ENCODE data around the gene SDF2.
"Not testable (repeated sequence)": the region's sequence is repeated elsewhere in the genome, so short reads cannot be mapped to it uniquely, and the experiment has no call there.

The SDF2 gene

DNA sequence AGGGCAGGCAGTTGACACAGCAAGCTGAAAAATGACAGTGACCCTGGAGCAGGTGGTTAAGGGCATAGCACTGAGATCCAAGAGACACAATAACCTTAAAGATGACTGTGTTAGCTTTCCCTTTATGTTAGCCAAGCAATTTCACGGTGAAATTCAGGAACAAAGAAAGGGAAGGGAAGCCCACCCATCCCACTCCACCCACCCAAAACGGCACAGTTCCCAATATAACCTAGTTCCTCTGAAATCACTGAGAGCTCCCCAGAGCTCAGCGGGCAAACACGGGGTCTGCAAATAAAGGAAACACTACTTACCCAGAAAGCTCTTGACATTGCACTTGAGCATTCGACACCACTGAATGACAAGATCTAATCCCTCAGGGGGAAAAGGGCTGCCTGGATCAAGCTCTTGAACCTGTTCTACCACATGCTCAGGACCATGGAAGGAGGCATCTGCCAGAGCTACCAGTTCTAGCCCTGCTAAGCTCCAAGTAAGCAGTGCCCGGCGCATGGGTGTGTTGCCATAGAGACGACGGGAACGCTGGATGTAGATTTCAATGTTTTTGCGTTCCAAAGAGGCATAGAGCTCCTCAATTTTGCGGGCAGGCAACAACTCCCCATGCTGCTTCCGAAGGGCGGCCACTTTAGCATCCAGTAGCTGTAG lies 27.4 kb downstream of the SDF2 start:
- no peak for DNase-seq (ENCODE audit: low read depth in 2 of 2)

DNA sequence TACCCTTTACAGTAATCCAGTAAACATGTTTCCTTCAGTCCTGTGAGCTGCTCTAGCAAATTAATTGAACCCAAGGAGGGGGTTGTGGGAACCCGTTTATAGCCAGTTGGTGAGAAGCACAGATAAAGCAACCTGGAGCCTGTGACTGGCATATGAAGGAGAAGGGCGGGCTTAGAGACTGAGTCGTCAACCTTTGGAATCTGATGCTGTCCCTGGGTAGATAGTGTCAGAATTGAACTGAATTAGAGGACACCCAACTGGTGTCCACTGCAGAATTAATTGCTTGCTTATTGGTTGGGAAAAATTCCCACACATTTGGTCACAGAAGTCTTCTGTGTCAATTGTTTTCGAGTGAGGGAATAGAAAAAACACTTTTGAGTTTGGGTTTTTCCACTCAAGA lies 34.9 kb downstream of the SDF2 start:
- no peak for DNase-seq (ENCODE audit: low read depth in 2 of 2)

DNA sequence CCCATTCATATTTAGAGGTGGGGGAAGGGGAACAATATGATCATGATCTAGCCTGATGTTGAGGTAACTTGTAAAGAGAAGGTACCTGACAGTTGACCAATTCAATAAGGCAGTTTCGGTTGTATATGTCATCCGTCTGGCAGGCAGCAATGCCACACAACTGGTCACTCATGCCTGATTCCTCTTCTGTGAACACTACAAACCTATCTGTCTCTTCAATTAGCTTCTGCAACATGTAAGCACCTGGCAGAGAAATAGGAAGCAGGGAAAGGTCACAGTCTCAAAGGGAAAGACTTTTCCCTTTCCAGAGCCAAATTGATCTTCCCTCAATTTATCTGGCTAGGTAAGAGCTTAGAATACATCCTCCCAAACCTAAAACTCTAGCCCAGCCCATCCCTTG lies 37.6 kb downstream of the SDF2 start:
- no peak for DNase-seq (ENCODE audit: low read depth in 2 of 2)

DNA sequence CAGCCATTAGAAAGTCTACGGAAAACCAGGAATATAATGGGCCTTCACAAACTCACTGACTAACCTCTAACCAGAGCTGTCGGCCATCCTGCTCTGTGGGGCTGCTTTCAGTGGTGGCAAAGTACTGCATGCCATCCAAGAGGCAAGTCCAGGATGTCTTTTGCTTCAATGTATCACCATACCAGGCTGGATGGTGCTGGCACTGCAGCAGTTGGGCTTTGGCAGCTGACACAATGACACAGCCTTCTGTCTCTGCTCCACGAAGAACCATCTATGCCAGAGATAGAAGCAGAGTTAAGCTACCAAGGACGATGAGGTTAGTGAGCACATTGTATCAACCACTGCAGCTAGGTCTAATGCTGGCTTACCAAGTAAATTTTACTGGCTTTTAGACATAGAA lies 38.0 kb downstream of the SDF2 start:
- DNase-seq (ENCODE audit: low read depth in 2 of 2) = no peak

DNA sequence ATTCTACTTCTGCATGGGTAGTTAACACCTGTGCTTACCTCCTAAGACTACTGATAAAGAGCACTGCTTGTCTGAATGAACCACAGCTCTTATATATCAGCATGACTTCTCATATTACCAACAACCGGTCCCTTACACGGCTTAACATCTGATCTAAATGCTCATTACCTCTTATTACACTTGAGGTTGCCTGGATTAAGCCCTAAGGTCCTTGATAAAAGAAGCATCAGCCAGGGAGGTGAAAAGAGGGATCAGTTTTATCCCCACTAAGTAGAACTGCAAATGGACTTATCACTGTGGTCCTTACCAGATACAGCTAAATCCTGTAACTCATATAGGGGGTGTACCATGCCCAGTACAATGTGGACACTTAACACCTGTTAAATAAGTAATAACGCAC lies 39.5 kb downstream of the SDF2 start:
- no peak for DNase-seq (ENCODE audit: low read depth in 2 of 2)

DNA sequence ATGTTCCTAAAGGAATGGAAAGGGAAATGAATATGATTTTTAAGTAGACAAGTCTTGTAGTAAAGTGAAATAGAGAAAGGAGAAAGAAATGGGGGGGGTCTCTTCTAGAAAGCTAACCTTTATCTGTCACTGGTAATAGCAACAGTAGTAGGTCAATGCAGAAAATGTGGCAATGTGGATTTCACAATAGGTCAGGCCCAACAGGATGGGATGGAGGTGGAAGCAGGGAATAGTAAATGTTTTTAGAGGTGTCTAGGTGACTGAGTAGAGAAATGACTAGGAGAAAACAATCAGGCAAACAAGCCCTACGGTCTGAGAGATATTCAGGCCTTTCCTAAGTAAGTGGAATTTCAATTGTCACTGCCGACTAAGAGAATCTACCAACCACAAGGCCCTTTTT lies 41.7 kb downstream of the SDF2 start:
- DNase-seq (ENCODE audit: low read depth in 2 of 2) = no peak

DNA sequence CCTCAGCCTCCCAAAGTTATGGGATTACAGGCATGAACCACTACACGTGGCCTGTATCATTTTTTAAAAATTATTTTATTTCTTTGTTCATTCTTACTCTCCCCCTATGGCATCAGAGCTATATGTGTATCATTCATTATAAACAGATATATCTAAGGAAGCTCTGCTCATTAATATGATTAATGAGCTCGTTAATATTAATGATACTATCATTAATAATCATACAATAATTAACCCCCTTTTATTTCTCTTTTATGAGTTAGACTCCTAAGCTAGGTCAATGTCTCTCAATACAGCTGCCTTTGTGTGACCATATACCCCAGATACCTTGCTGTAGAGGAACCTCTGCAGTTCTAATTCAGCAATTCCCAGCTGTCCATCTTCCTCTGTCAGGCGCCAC lies 43.2 kb downstream of the SDF2 start:
- DNase-seq (ENCODE audit: low read depth in 2 of 2) = no peak

DNA sequence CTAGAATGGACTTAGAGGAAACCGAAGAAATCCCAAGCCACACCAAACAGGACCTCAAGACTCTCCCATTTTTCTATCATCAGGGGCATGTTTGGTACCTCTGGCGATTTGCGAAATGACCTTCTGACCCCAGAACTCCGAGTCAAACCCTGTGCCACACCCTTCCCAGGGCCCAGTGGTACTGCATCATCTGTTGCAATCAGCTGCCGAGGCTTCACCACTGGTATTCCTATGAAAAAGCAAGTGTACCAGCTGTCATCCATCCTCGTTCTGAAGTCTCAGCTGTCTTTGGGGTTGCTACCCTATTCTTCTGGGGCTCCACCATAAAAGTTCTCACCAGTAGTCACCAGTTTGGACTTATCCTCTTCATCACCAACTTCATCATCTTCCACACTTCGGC lies 45.4 kb downstream of the SDF2 start:
- DNase-seq (ENCODE audit: low read depth in 2 of 2) = no peak

DNA sequence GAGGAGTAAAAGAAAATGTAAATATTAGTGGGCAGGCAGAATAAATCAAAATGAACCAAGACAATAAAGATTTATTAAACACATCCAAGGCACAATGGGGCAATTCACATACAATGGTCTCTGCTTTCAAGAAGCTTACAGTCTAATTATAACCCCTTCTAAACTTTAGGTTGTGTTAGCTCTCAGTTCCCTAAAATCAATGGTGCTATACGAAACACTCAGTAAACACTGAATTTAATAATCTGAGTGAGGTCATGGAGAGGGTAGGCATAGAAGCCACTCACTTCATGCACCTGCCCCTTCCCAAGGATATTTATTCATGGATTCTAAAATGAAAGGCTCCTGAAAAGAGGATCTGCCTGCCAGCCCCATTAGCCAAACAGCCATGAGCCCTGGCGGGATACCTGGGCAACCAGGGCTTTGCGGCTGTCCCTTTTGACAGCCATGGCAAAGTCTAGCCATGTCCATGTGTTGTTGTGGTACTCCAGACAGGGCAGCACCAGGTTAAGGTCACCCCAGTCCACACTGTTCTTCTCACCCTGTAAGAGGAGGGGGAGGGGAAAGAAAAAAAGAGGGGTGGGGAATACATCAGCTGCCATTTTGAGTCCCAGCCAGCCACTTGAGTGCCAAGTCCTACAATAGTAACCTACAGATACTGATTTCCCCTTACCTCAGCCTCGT lies 46.3 kb downstream of the SDF2 start:
- no peak for DNase-seq (ENCODE audit: low read depth in 2 of 2)

DNA sequence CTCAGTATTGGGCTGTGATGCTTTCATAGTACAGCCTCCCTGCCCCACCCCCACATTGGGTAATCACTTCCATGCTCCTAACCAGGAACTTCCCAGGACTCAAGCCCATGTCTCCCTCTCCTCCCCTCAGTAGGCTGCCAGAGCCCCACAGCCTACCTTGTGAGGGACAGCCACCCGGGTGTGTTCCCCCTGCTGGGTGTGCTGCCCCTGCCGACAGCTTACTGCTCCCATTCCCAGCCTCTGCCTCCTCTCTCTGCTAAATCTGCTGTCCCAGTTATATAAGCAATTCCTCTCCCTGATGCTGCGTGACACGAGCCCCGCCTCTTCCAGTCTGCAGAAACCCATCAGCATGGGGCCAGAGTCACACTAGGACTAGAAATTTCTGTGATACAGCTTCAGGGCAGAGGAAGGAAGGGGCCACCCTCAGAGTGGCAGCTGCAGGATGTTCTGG lies 47.8 kb downstream of the SDF2 start, which contains the start of gene RSKR:
Gene RSKR, minus strand, starts transcription at position 255 of the 451 bp plus-strand sequence. Its CDS starts 24 bp downstream, at position 231.
- no peak for DNase-seq (ENCODE audit: low read depth in 2 of 2)

DNA sequence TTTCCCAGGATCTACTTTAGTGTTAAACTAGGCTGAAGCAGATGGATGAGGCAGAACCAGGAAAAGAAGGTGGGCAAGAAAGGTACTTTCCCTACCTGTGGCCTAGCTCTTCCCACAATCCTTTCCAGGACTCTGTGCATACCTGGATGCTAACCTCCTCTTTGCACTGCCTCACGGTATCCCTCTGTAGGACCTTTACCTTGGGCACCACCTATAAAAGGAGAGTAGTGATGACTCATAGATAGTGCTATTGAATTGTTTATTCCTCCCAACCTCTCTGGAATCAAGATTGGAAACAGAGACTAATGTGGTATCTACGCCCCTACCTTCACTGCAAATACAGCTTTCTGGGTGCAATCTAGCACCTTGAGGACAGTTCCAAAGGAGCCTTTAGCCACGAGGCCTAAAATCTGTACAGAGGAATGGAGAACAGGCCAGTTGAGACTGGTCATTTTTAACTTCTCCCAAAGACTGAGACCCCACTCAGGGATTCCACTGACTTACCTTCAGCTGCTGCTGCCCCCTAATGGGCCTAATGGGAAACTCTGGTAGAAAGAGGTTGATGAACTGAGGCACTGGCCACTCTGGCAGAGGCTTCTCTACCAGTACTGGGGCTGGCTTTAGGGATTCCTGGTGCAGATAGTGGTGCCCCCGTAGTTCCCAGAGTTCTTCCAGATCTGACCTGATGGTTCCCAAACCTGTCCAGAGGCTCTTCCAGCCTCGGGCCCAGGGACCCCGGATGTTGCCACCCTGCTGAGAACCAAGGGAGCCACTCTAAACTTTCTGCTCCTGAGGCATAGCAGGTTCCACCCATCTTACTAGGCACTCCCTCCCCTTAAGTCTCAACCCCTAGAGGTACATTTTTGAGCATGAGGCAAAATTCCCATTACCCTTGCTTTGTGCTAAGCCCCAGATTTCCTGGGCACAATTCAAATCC lies 48.5 kb downstream of the SDF2 start:
- peak; percentile 13 to 23 for DNase-seq (ENCODE audit: low read depth in 2 of 2)

DNA sequence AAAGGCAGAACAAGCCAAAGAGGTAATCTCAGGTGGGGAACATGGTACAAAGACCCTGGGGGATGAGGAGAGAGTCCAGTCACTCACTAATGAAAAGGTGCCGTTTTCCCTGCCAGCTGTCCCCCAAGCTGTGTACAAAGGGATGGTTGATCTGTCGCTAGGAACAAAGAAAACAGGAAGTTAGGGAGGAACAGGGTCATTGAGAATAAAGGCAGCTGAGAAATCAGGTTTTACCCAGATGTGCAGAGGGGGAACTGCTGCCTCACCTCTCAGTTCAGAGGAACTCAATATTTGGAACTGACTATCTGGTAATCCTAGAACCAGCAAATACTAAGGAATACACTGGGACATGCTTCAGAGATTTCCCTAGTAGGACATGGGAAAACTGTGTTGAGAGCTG lies 49.2 kb downstream of the SDF2 start:
- DNase-seq (ENCODE audit: low read depth in 2 of 2) = no peak

DNA sequence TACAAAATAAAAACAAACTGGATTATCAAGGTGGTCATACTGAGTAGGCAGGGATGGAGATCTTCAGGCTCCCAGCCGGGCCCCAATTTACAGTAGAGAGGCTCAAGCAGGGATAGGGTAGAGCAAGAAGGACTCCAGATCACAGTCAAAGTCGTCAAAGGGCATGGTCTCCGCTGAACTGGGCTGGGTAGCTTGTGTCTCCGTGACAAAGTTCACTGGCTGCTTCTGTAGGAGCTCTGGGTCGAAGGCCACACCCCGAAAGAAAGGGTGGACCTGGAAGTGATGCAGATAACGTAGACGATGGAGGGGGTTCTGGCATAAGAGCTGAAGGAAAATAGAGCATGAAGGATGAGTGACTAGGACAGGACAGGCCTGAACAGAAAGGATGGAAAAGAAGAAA lies 51.3 kb downstream of the SDF2 start:
- no peak for DNase-seq (ENCODE audit: low read depth in 2 of 2)

DNA sequence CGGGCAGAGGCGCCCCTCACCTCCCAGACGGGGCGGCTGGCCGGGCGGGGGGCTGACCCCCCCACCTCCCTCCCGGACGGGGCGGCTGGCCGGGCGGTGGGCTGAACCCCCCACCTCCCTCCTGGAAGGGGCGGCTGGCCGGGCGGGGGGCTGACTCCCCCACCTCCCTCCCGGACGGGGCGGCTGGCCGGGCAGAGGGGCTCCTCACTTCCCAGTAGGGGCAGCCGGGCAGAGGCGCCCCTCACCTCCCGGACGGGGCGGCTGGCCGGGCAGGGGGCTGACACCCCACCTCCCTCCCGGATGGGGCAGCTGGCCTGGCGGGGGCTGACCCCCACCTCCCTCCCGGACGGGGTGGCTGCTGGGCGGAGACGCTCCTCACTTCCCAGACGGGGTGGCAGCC lies 57.7 kb downstream of the SDF2 start:
- DNase-seq (ENCODE audit: low read depth in 2 of 2) = not testable (repeated sequence)

DNA sequence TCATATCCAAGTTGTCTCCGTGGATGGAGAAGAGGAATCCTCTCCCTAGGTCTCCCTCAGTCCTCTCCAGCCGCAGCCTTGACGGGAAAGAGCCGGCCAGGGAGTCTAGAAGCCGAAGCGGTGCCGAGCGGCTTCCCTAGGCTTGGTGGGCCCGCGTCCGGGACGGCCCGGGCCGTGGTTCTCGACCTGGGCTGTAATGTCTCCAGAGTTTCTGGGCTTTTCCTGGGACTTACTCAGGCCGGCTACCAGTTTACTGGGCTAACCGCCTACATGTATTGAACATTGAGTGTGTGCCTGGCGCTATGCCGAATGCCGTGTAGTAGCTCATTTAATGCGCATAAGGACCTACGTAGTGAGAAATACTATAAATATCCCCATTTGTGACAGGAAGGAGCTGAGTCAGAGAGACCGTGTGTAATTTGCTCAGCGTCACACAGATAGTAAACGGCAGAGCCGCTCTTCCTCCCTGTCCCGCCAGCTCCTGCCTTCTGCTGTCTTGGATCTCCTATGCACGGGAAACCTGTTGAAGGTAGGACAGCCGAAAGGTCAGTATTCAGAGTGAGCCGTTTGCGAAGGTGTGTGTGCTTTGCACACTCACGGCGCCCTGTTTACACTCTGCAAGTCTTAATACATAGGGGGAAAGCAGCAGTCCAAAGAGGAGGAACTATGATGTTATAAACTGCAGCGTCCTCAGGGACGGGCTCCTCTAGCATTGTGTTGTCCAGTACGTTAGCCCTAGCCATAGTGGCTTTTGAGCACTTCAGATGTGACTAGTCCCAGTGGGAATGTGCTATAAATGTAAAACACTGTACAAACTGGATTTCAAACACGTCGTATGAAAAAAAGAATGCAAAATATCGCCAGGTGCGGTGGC lies 62.2 kb downstream of the SDF2 start:
- DNase-seq (ENCODE audit: low read depth in 2 of 2) = peak; percentile 46 to 55

DNA sequence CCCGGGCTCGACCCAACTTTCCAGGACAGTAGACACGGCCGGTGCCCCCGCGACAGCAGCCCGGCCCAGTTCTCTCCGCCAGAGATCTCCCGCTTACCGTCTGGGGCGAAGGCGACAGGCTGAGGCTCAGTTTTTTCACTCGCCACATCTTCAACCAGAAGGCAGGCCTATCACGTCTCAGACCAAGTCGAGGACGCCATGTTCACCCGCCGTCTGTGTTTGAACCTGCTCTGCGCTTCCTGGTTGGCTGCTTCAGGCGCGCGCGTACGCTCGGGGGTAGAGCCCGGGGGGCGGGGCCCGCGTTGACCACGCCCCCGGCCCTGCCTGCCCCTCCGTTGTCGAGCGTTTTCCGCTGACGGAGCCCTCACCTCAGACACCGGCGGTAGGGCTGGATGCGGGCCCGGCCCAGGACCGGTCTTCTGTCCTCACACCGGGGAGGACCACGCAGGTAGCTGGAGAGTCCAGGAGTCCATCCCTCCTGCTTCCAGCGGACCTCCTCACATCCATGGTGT lies 62.9 kb downstream of the SDF2 start, which contains the start of gene SPAG5:
Gene SPAG5, minus strand, starts transcription at position 227 of the 512 bp plus-strand sequence. Its CDS starts 79 bp downstream, at position 148.
- peak; percentile 91 to 92 for DNase-seq (ENCODE audit: low read depth in 2 of 2)

DNA sequence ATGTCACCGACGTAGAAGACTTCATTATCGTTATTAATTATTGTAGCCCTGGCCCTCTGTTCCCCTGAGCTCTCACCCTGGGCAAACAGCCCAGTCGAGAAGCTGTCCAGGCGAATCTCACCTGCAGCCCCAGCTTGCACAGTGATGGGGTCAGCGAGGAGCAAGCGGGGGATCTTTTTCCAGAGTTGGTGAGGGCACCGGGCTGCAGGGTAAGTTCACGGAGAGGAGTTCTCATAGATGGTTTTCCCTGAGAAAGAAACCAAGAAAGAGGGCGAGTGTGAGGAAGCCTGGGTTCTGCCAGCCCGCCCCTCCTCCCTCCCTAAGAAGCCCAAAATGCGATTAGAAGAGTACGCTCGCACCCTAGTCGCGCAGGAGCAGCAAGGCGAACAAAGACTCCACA lies 63.3 kb downstream of the SDF2 start:
- no peak for DNase-seq (ENCODE audit: low read depth in 2 of 2)

Data from stimulated activated CD4-positive, alpha-beta T cell treated with anti-CD3 and anti-CD28 coated beads, Interleukin-1b, Interleukin-23, amount 100 ng/mL, for 4 hours (primary cell).